Neural progenitor cell (in vitro differentiated cells): ENCODE measurements around the gene PLEK. TPM values are rescaled to one million over a fixed set of nuclear protein-coding genes. Genes with fewer than 3 reads are reported as not detected.

Experiments used
- DNase-seq: peaks from one replicate; pipeline ENCODE4 v3.0.0-alpha.2; 2016; ENCODE audit warnings: low spot score
- H2AFZ ChIP-seq: fragments of 200-600 bp; sonication (generic); replicated peaks from 2 replicates; pipeline ENCODE4 v1.6.1; 2016; ENCODE audit warnings: antibody characterized with exemption
- H3F3A ChIP-seq: fragments of 200-600 bp; sonication (generic); 2 replicates; pipeline ENCODE4 v1.6.1; 2016; ENCODE audit warnings: antibody characterized with exemption, low read depth
- H3K27ac ChIP-seq: fragments of 200-600 bp; sonication (generic); 2 replicates; pipeline ENCODE4 v1.5.1; 2016; ENCODE audit warnings: mild to moderate bottlenecking
- H3K27me3 ChIP-seq: fragments of 200-600 bp; sonication (generic); 2 replicates; pipeline ENCODE4 v1.6.1; 2016; ENCODE audit warnings: mild to moderate bottlenecking, moderate library complexity
- H3K36me3 ChIP-seq: fragments of 200-600 bp; sonication (generic); 2 replicates; pipeline ENCODE4 v1.5.1; 2016
- H3K4me1 ChIP-seq: fragments of 200-600 bp; sonication (generic); 2 replicates; pipeline ENCODE4 v1.6.1; 2016; ENCODE audit warnings: mixed run types
- H3K4me2 ChIP-seq: fragments of 200-600 bp; sonication (generic); 2 replicates; pipeline ENCODE4 v1.6.1; 2016
- H3K4me3 ChIP-seq: fragments of 200-600 bp; sonication (generic); 2 replicates; pipeline ENCODE4 v1.5.1; 2016
- H3K79me2 ChIP-seq: fragments of 200-600 bp; sonication (generic); 2 replicates; pipeline ENCODE4 v1.6.1; 2016; ENCODE audit warnings: low read depth
- H3K9ac ChIP-seq: fragments of 200-600 bp; sonication (generic); 2 replicates; pipeline ENCODE4 v1.6.1; 2016
- H3K9me3 ChIP-seq: fragments of 200-600 bp; sonication (generic); 2 replicates; pipeline ENCODE4 v1.5.1; 2016; ENCODE audit warnings: low read depth
- H4K20me1 ChIP-seq: fragments of 200-600 bp; sonication (generic); 2 replicates; pipeline ENCODE4 v1.6.1; 2016; ENCODE audit warnings: low read depth
- H3K27ac Mint-ChIP-seq: 3 replicates; pipeline ENCODE4 v1.8.0; 2021; ENCODE audit warnings: mixed read lengths
- H3K27me3 Mint-ChIP-seq: 2 replicates; pipeline ENCODE4 v1.8.0; 2022; ENCODE audit warnings: low read depth, mild to moderate bottlenecking, inconsistent platforms, moderate library complexity, mixed read lengths; ENCODE audit not compliant: insufficient read depth
- H3K36me3 Mint-ChIP-seq: 3 replicates; pipeline ENCODE4 v1.8.0; 2021; ENCODE audit warnings: mixed read lengths
- H3K4me1 Mint-ChIP-seq: 3 replicates; pipeline ENCODE4 v1.8.0; 2021; ENCODE audit warnings: mixed read lengths
- H3K4me3 Mint-ChIP-seq: 3 replicates; pipeline ENCODE4 v1.8.0; 2021; ENCODE audit warnings: mild to moderate bottlenecking, moderate library complexity, mixed read lengths
- H3K9me3 Mint-ChIP-seq: 3 replicates; pipeline ENCODE4 v1.8.0; 2020; ENCODE audit warnings: mixed read lengths
- CTCF ChIP-seq: fragments of 200-600 bp; sonication (generic); IDR thresholded peaks from 2 replicates; pipeline ENCODE4 v1.5.1; 2017; ENCODE audit warnings: antibody characterized with exemption, mild to moderate bottlenecking
- EZH2 ChIP-seq: fragments of 200-600 bp; sonication (generic); IDR thresholded peaks from 2 replicates; pipeline ENCODE4 v1.6.1; 2017; ENCODE audit warnings: antibody characterized with exemption, mild to moderate bottlenecking, moderate library complexity
- EZH2phosphoT487 ChIP-seq: fragments of 200-600 bp; sonication (generic); IDR thresholded peaks from 2 replicates; pipeline ENCODE4 v1.6.1; 2017; ENCODE audit warnings: antibody characterized with exemption
- total RNA-seq: library from RNA; depleted of rRNA; stranded (reverse); fragments of >200 nt; gene quantifications from 2 replicates; pipeline ENCODE4 v1.2.3, GENCODE V29; 2015; ENCODE audit warnings: low replicate concordance

Gene PLEK
- total RNA-seq, 1 donor from 2014 or later: not detected

DNA sequence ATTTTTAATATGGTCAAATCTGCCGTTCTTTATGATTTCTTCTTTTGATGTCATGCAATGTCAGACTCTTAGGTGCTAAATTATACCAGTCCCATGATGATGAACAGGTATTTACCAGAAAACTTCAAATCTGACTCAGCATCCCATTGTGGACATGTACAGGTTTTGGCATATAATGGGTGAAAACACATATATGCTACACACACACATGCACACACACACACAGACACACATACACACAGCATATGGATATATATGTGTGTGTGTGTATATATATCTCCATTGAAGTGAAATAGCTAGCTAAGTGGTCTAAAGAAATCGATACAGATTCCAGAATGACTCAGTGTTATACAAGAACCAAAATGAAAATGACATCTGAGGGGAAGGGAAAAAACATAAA is 7.4 kb downstream of the PLEK start:
- H3K27me3 Mint-ChIP-seq: peaks cover 2% of the 10 kb centered on the region
- Histone ChIP-seq H3K79me2 (no peaks in the 10 kb centered on the region), H3F3A (no peaks in the 10 kb centered on the region), H3K4me1 (no peaks in the 10 kb centered on the region), H3K9me3 (no peaks in the 10 kb centered on the region), H2AFZ (no peak overlapping the region), H3K4me3 (no peak overlapping the region), H3K4me2 (no peak overlapping the region), H3K9ac (no peak overlapping the region), H4K20me1 (no peaks in the 10 kb centered on the region), H3K27me3 (peaks cover 6% of the 10 kb centered on the region), H3K27ac (no peak overlapping the region), H3K36me3 (no peaks in the 10 kb centered on the region)
- no peaks in the 10 kb centered on the region for H3K36me3 Mint-ChIP-seq
- H3K9me3 Mint-ChIP-seq: no peaks in the 10 kb centered on the region
- H3K4me3 Mint-ChIP-seq: no peak overlapping the region
- no peak overlapping the region for H3K27ac Mint-ChIP-seq
- TF ChIP-seq EZH2phosphoT487 (no peak), CTCF (no peak), EZH2 (no peak)
- no peak for DNase-seq
- peaks cover 17% of the 10 kb centered on the region for H3K4me1 Mint-ChIP-seq

DNA sequence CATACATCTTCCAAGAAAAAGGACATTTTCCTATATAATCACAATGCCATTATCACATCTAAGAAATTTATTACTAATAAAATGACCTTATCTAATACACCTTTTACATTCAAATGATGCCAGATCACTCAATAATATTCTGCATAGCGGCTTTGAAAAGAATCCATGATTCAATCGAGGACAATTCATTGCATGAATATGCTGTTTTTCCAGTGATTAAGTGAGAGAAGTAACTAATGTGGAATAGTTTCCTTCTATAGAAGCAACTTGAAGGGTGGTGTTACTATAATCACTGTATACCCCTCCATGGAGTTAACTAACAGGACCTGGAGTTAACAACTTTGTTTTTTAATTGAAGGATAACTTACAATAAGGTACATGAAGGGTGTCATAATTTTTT is 9.1 kb downstream of the PLEK start:
- Mint-ChIP-seq H3K36me3 (no peaks in the 10 kb centered on the region), H3K27ac (no peak overlapping the region), H3K27me3 (no peaks in the 10 kb centered on the region), H3K4me3 (no peak overlapping the region), H3K9me3 (no peaks in the 10 kb centered on the region), H3K4me1 (peaks cover under 1% of the 10 kb centered on the region)
- Histone ChIP-seq H2AFZ (no peak overlapping the region), H3K27ac (no peak overlapping the region), H3K9me3 (no peaks in the 10 kb centered on the region), H3K4me3 (no peak overlapping the region), H3K9ac (no peak overlapping the region), H3K36me3 (no peaks in the 10 kb centered on the region), H4K20me1 (no peaks in the 10 kb centered on the region), H3K4me1 (no peaks in the 10 kb centered on the region), H3K4me2 (no peak overlapping the region), H3K27me3 (peaks cover 6% of the 10 kb centered on the region), H3F3A (no peaks in the 10 kb centered on the region), H3K79me2 (no peaks in the 10 kb centered on the region)
- no peak for TF ChIP-seq EZH2
- TF ChIP-seq CTCF: no peak
- no peak for TF ChIP-seq EZH2phosphoT487
- DNase-seq: no peak

GRCh38 chr2:68375582-68375981 is 10.5 kb downstream of the PLEK start:
- TF ChIP-seq CTCF (no peak), EZH2 (no peak), EZH2phosphoT487 (no peak)
- Histone ChIP-seq H3K9me3 (no peaks in the 10 kb centered on the region), H3K27me3 (peaks cover 6% of the 10 kb centered on the region), H3K4me3 (no peak overlapping the region), H3K4me2 (no peak overlapping the region), H3K79me2 (no peaks in the 10 kb centered on the region), H3K9ac (no peak overlapping the region), H3K36me3 (no peaks in the 10 kb centered on the region), H3K4me1 (no peaks in the 10 kb centered on the region), H3K27ac (no peak overlapping the region), H2AFZ (no peak overlapping the region), H4K20me1 (no peaks in the 10 kb centered on the region), H3F3A (no peaks in the 10 kb centered on the region)
- H3K27me3 Mint-ChIP-seq: no peaks in the 10 kb centered on the region
- no peak overlapping the region for H3K4me3 Mint-ChIP-seq
- no peaks in the 10 kb centered on the region for H3K9me3 Mint-ChIP-seq
- no peak for DNase-seq
- no peaks in the 10 kb centered on the region for H3K4me1 Mint-ChIP-seq
- no peaks in the 10 kb centered on the region for H3K36me3 Mint-ChIP-seq
- H3K27ac Mint-ChIP-seq: no peak overlapping the region
